ENCODE results near the gene NRXN3. TPM values are rescaled to one million over a fixed set of nuclear protein-coding genes. Genes with fewer than 3 reads are reported as not detected.

The NRXN3 gene
- total RNA-seq, 2 experiments from 2014 or later, result not detected

- TF ChIP-seq, protein P1, sequence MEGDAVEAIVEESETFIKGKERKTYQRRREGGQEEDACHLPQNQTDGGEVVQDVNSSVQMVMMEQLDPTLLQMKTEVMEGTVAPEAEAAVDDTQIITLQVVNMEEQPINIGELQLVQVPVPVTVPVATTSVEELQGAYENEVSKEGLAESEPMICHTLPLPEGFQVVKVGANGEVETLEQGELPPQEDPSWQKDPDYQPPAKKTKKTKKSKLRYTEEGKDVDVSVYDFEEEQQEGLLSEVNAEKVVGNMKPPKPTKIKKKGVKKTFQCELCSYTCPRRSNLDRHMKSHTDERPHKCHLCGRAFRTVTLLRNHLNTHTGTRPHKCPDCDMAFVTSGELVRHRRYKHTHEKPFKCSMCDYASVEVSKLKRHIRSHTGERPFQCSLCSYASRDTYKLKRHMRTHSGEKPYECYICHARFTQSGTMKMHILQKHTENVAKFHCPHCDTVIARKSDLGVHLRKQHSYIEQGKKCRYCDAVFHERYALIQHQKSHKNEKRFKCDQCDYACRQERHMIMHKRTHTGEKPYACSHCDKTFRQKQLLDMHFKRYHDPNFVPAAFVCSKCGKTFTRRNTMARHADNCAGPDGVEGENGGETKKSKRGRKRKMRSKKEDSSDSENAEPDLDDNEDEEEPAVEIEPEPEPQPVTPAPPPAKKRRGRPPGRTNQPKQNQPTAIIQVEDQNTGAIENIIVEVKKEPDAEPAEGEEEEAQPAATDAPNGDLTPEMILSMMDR (conservative IDR thresholded peaks at IDR 0.05; ENCODE audit: low read length), result no peak
- no peak for TF ChIP-seq EZH2phosphoT487 (IDR thresholded peaks at IDR 0.05; ENCODE audit: borderline replicate concordance, low read depth, low read length)
- H3K27ac ChIP-seq (ENCODE audit: low read depth, low read length, poor library complexity, severe bottlenecking), result no peak overlapping the region
- no peak for DNase-seq (ENCODE audit: low spot score)
- no peak overlapping the region for H3K4me2 ChIP-seq (ENCODE audit: low read length)
- CTCF ChIA-PET (ENCODE audit: unreplicated experiment), result no interaction called here
- no peaks in the 10 kb centered on the region for H3K4me1 ChIP-seq (ENCODE audit: insufficient read depth, low read length, poor library complexity, severe bottlenecking)
- no TSS peak for BruUV-seq (replicated peaks)
- no peak overlapping the region for H2AFZ ChIP-seq (ENCODE audit: low read length)
- H3K36me3 ChIP-seq (ENCODE audit: insufficient read depth, low read length), result no peaks in the 10 kb centered on the region
- no peaks in the 10 kb centered on the region for H3K9me3 ChIP-seq (ENCODE audit: low read length)
- intact Hi-C loops (cut with micrococcal nuclease; ENCODE audit: unreplicated experiment), result no loop called here
- POLR2A ChIA-PET, result interaction anchor here (1.0 kb wide), 1 partner anchor 223 kb away, joined by 3 read pairs; no protein-coding TSS in a partner anchor
- H3K4me3 ChIP-seq (ENCODE audit: low read depth, low read length, poor library complexity, severe bottlenecking), result no peak overlapping the region
- H3K79me2 ChIP-seq (ENCODE audit: insufficient read depth, low read depth, low read length), result no peaks in the 10 kb centered on the region
- H3K9me2 ChIP-seq (ENCODE audit: insufficient read depth, low read length), result no peaks in the 10 kb centered on the region
- H4K20me1 ChIP-seq (ENCODE audit: insufficient read depth, low read length), result no peaks in the 10 kb centered on the region
Measured at GRCh38 chr14:79028281-79028680, 858.1 kb downstream of the NRXN3 start.

DNA sequence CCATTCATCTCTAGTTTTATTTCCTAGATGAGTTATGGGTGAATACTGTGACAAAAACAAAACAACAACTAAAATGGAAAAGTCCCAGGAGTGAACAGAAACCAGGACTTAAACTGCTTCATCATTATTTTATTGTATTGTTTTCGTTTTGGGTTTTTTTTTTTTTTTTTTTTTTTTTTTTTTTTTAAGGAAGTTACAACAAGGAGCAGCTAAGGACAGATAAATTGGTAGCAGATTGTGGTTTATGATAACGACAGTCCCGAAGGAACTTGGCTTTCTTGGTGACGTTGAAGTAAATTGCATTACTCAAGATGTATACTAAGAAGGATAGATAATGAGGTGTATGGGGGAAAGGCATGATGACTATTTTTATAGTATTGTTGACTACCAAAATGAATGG lies 866.3 kb downstream of the NRXN3 start:
- intact Hi-C loops (cut with micrococcal nuclease; ENCODE audit: unreplicated experiment), result no loop called here
- Histone ChIP-seq H3K4me3 (ENCODE audit: low read depth, low read length, poor library complexity, severe bottlenecking) (no peak overlapping the region), H3K36me3 (ENCODE audit: insufficient read depth, low read length) (no peaks in the 10 kb centered on the region), H3K4me1 (ENCODE audit: insufficient read depth, low read length, poor library complexity, severe bottlenecking) (no peaks in the 10 kb centered on the region), H4K20me1 (ENCODE audit: insufficient read depth, low read length) (no peaks in the 10 kb centered on the region), H3K79me2 (ENCODE audit: insufficient read depth, low read depth, low read length) (no peaks in the 10 kb centered on the region), H3K9me2 (ENCODE audit: insufficient read depth, low read length) (no peaks in the 10 kb centered on the region), H3K27ac (ENCODE audit: low read depth, low read length, poor library complexity, severe bottlenecking) (no peak overlapping the region), H3K9me3 (ENCODE audit: low read length) (no peaks in the 10 kb centered on the region), H3K4me2 (ENCODE audit: low read length) (no peak overlapping the region), H2AFZ (ENCODE audit: low read length) (no peak overlapping the region)
- ChIA-PET POLR2A (no interaction called here), CTCF (ENCODE audit: unreplicated experiment) (no interaction called here)
- BruUV-seq (replicated peaks), result no TSS peak
- no peak for TF ChIP-seq EZH2phosphoT487 (IDR thresholded peaks at IDR 0.05; ENCODE audit: borderline replicate concordance, low read depth, low read length)
- TF ChIP-seq, protein P1 (conservative IDR thresholded peaks at IDR 0.05; ENCODE audit: low read length), result no peak
- DNase-seq (ENCODE audit: low spot score), result no peak

DNA sequence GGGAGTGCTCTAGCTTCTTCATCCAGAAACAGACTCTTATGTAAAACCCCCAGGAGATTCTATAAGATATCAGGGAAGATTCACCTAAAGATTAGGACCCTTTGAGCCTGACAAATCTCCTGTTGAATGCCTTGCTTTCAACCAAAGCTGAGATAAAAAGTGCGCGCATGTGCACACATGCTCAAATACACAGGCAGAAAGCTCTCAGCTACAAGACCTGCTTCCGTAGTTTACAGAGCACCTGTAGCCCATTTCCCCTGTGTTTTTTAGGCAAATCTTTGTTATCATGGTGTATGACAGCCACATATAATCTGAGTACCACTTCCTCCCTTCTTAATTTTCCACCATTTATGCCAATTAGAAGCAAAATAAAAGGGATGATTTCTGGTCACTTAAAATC lies 866.9 kb downstream of the NRXN3 start:
- H3K4me3 ChIP-seq (ENCODE audit: low read depth, low read length, poor library complexity, severe bottlenecking), result no peak overlapping the region
- intact Hi-C loops (cut with micrococcal nuclease; ENCODE audit: unreplicated experiment), result no loop called here
- no TSS peak for BruUV-seq (replicated peaks)

More for the DNA sequence above, 866.9 kb downstream of the NRXN3 start:
- Histone ChIP-seq H3K4me2 (ENCODE audit: low read length) (no peak overlapping the region), H3K4me1 (ENCODE audit: insufficient read depth, low read length, poor library complexity, severe bottlenecking) (no peaks in the 10 kb centered on the region), H3K9me3 (ENCODE audit: low read length) (no peaks in the 10 kb centered on the region), H3K27ac (ENCODE audit: low read depth, low read length, poor library complexity, severe bottlenecking) (no peak overlapping the region), H3K36me3 (ENCODE audit: insufficient read depth, low read length) (no peaks in the 10 kb centered on the region), H3K79me2 (ENCODE audit: insufficient read depth, low read depth, low read length) (no peaks in the 10 kb centered on the region), H2AFZ (ENCODE audit: low read length) (no peak overlapping the region), H3K9me2 (ENCODE audit: insufficient read depth, low read length) (no peaks in the 10 kb centered on the region), H4K20me1 (ENCODE audit: insufficient read depth, low read length) (no peaks in the 10 kb centered on the region)
- ChIA-PET POLR2A (no interaction called here), CTCF (ENCODE audit: unreplicated experiment) (no interaction called here)
- no peak for TF ChIP-seq EZH2phosphoT487 (IDR thresholded peaks at IDR 0.05; ENCODE audit: borderline replicate concordance, low read depth, low read length)
- TF ChIP-seq, protein P1 (conservative IDR thresholded peaks at IDR 0.05; ENCODE audit: low read length), result no peak
- no peak for DNase-seq (ENCODE audit: low spot score)
